ENCODE data around the gene L3MBTL4.
"Not testable (repeated sequence)": the region's sequence is repeated elsewhere in the genome, so short reads cannot be mapped to it uniquely, and the experiment has no call there.

Gene L3MBTL4

DNA sequence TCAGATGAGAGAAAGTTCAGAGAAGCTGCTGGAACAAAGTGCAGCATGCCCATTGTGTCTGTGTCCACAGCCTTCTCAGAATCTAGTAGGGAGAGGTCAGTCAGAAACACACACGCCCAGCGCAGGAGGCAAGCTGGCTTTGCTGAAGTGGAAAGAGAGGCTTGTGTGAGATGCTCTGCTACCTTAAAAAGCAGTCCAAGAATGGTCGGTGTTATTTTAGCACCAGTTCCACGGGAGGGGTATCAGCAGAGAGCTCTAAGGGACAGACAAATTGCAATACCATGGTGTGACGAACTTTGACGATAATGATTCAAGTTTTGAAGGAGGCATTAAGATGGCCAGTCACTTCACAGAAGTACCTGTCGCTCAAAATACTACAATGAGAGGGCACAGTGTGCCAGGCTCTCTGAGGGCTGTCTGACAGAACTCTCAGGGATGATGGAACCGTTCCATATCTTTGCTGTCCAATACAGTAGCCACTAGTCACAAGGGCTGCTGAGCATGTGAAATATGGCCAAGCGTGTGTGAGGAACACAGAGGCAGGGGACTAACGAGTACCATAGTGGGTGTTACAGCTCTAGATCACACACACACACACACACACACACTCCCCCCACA is 281.9 kb downstream of the L3MBTL4 start:
- in situ Hi-C loops (cut with MboI; ENCODE audit: low sequenced_read_pairs): loop anchor here (25.0 kb wide), 1 partner anchor 96 kb away; no protein-coding TSS in a partner anchor

DNA sequence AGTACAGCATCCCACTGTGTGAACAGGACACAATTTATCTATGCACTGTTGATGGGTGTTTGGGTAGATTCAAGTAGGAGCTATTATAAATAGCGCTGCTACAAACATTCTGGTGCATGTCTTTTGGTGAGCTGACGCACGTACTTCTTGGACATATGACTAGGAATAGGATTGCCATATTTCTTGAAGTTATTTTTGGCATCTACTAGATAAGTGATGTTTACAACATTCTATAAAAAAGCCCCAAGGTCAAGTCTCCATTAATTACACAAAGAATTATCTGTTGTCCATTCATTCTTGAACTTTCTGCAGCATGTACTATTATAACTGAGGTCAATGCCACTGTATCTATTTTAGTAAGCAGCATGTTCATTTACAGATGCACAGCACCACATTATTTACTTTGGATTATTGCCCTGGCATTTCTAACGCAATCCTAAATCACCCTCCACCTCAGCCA is 293.9 kb downstream of the L3MBTL4 start:
- in situ Hi-C loops (cut with MboI; ENCODE audit: low sequenced_read_pairs): no loop called here

DNA sequence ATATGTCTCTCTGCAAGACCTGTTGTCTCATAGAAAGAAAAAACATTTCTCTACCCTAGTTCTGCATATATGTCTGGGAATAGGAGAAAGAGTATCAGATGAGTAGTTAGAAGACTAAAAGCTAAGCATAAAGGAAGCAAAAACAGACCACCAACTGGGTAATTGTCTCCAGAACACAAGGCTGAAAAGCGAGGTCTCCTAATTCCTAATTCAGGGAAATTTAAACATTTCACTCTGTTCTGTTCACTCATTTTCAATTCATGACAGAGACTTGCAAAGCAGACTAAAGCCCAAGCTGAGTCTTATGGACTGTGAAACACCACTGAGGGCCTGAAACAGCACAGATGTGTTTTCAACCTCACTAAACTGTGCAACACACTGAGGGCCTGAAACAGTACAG is 294.9 kb downstream of the L3MBTL4 start:
- in situ Hi-C loops (cut with MboI; ENCODE audit: low sequenced_read_pairs): no loop called here

DNA sequence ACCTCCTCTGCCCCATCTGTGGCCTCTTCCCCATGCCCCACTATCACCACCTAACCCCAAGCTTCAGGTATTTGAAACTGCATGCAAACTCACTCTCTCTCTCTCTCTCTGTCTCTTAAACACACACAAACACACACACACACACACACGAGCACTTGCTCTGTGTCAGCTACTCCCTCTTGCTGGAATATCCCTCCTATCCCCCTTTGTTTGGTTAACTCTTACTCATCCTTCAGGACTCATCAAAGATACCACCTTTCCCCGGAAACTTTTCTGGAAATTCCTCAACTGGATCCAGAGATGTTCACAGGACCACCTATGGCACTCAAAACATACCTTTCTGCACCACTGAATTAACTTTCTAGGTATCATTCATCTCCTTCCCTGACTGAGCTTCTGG is 296.6 kb downstream of the L3MBTL4 start:
- in situ Hi-C loops (cut with MboI; ENCODE audit: low sequenced_read_pairs): no loop called here

DNA sequence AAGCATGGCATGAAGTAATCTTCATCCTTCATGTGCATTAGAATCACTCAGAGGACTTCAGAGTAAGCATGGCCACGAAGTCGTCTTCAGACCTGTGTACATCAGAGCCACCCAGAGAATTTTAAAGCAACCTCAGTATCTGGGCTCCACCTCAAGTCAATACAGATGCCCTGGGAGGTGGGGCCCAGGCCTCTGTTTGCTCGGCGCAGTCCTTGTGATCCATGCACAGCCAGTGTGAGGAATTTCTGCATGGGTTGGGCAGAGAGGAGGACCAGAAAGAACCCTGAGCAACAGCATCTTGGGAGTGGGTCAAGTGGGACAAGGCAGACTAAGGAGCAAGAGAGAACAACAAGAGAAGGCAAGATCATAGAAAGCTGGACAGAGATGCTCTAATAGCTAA is 299.0 kb downstream of the L3MBTL4 start:
- in situ Hi-C loops (cut with MboI; ENCODE audit: low sequenced_read_pairs): no loop called here

DNA sequence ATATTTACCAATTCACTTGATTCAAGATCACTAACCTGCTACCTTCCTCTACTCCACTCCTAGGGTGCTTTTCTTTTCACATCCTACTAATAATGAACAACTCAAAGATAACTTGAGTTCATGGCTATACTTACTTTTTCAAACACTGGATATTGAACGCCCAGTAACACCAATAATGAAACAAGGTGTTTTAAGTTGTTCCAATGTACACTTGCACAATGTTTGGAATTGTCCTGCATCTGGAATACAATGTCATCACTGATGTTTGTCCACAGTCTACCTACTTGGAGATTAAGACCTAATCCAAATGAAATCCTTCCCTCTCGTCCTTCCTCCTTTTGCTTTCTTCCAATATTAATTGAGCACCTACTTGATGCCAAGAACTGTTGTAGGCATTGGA is 301.1 kb downstream of the L3MBTL4 start:
- in situ Hi-C loops (cut with MboI; ENCODE audit: low sequenced_read_pairs): no loop called here

DNA sequence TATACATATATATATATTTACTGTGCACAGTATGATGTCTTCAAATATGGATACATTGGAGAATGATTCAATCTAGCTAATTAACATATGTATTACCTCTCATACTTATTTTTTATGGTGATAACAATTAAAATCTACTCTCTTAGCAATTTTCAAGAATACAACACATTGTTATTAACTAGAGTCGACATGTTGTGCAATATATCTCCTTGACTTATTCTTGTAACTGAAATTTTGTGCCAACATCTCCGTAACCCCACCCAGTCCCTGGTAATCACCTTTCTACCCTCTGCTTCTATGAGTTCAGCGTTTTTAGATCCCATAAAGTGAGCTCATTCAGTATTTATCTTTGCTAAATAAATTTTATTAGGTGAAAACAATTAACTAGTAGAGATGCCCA is 303.0 kb downstream of the L3MBTL4 start:
- in situ Hi-C loops (cut with MboI; ENCODE audit: low sequenced_read_pairs): no loop called here

DNA sequence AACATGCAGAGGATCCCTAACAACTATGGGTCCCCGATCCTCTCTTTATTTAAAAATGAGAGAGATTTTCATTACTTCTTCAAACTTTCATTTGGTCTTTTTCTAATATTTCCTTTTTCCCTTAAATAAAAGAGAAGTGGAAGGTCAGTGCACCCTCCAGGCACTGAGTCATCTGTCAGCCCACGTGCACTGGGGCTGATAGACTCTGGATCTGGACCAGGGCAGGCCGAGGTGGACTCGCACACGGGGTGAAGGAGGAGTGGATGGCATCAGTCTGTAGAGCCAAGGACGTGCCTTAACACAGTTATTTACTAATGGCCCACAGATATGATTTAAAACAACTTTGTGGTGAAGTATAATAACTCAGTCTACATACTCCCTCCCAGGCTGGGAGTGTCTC is 305.0 kb downstream of the L3MBTL4 start:
- in situ Hi-C loops (cut with MboI; ENCODE audit: low sequenced_read_pairs): no loop called here

DNA sequence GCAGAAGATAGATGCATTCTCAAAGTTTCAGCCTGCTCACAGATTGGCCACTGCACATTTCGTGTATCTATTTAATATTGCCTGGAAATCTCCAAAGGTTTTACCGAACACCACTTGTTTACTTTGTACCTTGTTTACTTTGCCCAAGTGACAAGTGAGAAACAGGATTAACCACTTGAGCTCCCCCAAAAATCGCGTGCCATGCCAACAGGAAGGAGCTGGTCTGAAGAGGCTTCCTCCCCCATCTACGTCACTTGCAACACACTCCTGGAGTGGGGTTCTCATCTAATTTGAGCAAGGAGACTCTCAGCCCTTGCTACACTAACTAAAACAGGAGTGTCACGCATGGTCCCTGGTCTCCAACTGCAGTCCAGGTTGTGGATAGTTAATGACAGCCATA is 306.9 kb downstream of the L3MBTL4 start:
- in situ Hi-C loops (cut with MboI; ENCODE audit: low sequenced_read_pairs): no loop called here

DNA sequence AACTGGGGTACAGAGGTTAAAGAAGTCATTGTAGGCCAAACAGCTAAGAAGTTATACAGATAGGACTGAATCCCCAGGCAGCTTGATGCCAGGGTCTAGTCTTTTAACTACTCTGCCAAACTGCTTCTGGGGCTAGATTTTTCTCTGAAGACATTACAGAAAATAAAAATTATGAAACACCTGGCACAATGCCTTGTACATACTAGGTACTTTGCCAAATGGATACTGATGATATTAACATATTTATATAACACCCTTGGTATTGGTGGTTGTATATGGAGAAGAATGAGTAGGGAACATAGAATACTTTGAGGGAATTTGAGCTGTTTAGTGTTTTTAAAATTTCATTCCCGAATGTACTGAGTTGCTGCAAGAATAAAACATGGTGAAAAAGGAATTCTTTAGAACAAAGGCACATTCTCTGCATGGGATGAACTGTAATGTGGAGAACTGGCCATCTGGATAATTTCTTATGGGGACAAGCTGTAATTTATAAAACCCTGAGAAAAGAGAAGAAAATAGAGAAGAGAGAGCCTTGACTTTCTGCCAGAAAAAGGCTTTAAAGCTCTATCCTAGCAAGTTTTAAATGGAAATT is 308.5 kb downstream of the L3MBTL4 start:
- in situ Hi-C loops (cut with MboI; ENCODE audit: low sequenced_read_pairs): no loop called here

DNA sequence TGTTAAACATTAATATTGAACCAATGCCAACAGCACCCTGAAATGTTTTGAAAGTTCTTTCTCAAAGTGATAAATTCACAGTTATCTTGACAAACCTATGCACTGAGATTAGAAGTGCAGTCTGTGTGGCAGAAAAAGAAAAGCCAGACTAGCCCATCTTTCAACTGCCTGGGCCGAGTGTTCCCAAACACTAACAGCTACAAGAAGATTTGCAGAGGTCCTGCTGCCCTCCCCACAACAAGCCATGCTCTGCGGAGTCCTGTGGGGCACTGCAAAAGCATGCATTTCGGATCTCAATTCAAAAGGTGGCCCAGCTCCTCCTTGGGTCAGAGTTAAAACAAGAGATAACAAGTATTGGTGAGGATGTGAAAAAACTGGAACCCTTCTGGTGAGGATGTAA is 311.0 kb downstream of the L3MBTL4 start:
- in situ Hi-C loops (cut with MboI; ENCODE audit: low sequenced_read_pairs): no loop called here

DNA sequence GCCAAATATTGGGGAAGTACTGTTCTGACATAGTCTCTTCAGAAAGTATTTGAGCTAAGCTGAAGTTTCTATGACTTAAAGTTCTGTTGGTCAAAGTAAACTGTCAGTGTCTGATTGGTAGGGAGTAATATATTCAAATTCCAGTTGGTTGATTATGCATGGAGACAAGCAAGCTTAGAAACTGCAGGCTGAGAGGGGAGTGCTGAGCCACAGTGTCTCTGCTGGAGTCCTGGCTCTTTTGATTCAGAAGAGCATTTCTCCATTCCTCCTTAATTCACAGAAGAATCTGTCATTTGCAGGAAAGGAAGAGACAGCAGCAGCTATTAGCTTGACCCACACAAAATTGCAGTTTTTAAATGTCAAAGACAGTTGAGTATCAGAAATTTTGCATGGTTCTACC is 318.0 kb downstream of the L3MBTL4 start:
- in situ Hi-C loops (cut with MboI; ENCODE audit: low sequenced_read_pairs): no loop called here

DNA sequence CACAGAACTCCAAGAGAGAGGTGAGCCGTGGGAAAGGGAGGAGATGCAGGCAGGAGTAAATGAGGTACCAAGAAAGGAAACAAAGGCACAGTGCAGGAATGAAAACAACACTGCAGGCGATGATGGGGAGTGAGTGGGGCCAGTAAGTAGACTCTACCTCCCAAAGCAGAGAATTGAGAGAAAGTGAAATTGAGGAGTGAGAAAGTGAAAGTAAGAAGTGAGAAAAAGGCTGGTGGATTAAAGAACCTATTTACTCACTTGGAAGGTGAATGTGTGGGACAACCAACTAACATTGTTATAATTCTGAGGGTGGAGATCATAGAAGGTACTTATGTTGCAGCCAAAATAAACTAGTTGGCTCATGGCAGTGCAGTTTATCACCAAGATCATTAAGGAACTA is 326.3 kb downstream of the L3MBTL4 start:
- in situ Hi-C loops (cut with MboI; ENCODE audit: low sequenced_read_pairs): no loop called here

DNA sequence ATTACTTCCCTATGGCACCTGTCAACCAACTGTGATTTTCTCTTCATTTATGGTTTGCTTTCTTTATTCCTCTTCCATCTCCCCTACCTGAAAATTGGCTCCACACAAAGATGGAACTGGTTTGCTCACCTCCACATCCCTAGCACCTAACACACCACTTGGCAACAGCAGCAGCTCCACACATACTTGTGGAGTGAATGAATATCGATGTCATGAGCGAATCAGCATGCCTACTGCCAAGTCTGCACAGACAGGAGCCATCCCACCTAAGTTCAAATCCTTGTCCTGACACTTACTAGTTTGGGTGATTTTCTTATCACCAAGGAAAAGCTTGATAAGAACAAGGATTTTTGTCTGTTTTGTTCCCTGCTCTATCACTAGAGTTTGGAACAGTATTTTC is 328.0 kb downstream of the L3MBTL4 start:
- in situ Hi-C loops (cut with MboI; ENCODE audit: low sequenced_read_pairs): no loop called here

DNA sequence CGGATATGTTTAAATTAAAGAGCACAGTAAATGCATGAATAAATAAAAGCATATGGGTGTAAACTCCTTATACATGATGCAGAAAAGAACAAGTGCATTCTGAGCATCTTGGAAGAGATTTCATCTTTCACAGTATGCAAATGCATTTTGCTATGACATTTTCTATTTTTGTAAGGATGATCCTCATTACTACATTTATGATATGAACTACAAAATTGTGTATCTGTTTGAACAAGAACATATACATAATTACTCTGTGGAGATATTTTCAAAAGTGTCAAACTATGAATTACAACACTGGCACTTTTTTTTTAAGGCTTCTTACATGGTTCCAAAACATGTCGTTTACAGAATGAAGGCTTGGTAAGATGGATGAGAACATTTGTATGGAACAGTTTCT is 335.3 kb downstream of the L3MBTL4 start:
- in situ Hi-C loops (cut with MboI; ENCODE audit: low sequenced_read_pairs): no loop called here

DNA sequence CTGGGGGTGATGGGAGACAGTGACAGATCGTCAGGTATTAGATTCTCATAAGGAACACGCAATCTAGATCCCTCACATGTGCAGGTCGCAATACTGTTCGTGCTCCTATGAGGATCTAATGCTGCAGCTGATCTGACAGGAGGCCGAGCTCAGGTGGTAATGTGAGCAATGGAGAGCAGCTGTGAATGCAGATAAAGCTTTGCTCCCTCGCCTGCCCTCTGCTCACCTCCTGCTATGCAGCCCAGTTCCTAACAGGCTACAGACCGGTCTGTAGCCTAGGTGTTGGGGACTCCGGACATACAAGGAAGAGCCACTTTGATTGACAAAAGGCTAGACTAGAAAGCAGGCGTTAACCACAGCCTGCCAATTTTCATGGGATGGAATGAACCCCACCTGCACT is 335.8 kb downstream of the L3MBTL4 start:
- in situ Hi-C loops (cut with MboI; ENCODE audit: low sequenced_read_pairs): no loop called here

DNA sequence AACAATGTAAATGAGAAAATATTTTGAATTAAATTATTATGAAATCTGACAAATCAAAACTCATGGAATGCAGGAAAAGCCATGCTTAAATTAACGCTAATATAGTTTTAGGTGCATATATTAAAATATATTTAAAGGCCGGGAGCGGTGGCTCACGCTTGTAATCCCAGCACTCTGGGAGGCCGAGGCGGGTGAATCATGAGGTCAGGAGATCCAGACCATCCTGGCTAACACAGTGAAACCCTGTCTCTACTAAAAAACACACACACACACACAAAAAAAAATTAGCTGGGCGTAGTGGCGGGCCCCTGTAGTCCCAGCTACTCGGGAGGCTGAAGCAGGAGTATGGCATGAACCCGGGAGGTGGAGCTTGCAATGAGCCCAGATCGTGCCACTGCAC is 342.3 kb downstream of the L3MBTL4 start:
- in situ Hi-C loops (cut with MboI; ENCODE audit: low sequenced_read_pairs): not testable (repeated sequence)

DNA sequence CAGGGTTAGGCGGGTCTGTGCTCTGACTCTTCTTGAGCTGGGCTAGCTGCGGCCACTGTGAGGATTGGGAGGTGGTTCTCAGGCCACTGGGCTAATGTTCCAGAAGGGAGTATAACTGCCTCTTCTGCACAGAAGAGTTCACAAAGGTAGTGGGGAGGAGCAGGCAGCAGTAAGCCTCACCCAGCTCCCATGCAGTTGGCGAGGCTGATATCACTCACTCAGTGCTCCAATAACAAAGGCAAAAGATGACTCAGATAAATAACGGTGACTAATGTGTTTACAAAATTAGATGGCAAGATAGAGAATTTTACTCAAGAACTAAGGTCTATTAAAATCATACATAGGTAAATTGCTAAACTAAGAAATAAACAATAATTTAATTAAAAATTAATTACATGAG is 345.2 kb downstream of the L3MBTL4 start:
- in situ Hi-C loops (cut with MboI; ENCODE audit: low sequenced_read_pairs): no loop called here

DNA sequence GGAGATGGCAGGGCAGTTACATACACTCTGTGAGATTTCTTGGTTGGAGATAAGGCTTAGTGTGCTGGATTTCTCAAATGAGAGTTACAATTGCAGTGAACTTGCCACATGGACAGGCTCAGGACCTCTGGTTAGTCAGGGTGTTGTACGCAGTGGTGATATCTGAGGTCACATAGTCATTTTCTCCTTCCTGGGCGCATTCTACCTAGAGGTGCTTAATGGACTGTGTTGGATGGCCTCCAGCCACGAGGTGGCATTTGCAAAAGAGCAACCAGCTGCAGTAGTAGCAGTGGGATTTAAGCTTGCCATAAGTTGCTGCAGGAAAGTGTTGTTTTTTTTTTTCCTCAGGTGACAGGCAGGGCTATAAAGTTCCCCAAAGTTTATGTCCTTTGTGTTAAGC is 345.6 kb downstream of the L3MBTL4 start:
- in situ Hi-C loops (cut with MboI; ENCODE audit: low sequenced_read_pairs): no loop called here

DNA sequence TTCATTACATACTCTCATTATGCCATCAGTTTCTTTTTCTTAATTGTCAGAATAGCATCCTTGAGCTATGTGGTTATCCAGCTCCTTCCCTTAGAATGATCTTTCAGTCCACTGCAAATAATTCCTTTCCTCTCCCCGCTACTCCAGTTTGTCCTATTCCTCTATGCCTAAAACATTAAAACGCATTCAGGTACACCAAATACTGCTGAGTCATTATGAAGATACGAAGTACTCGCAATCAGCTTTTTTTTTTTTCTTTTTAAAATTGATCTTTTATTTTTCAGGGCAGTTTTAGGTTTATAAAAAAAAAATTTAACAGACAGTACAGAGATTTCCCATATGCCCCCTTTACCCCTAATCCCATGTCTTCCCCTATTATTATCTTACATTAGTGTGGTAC is 354.6 kb downstream of the L3MBTL4 start:
- in situ Hi-C loops (cut with MboI; ENCODE audit: low sequenced_read_pairs): no loop called here

DNA sequence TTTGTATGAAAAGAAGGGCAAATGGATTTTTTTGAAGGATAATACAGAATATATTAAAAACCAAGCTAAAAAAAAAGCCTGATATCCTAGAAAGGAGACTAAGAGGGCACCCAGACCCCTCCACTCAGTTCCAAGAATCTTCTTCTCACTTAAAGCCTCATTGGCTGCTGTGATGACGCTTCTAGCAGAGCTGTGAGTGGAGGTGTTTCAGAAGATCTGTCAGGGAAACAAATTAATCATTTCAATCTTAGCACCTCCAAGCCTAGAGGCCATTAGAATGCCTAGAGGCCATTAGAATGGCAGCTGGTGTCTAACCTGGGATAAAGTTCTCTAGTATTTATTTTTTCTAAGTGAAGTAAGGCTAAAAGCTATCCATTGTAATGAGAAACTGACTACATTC is 355.2 kb downstream of the L3MBTL4 start:
- in situ Hi-C loops (cut with MboI; ENCODE audit: low sequenced_read_pairs): no loop called here

DNA sequence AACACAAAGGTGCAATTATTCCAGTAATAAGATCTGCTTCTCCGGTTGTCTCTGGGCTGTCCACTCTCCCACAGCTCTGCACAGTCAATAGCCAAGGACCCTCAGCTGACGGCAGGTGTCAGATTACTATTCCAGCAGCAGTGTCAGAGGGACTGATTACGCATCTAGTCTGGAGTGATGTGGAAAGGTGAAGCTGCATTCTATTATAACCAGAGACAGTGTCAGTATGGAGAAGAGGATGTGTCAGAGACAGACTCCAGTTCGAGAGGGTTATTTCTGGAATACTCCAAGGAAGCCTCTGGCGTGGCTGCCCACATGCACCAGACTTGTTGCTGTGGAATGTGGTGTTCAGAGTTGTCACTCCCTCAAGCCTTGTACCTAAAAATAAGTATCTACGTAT is 355.8 kb downstream of the L3MBTL4 start:
- in situ Hi-C loops (cut with MboI; ENCODE audit: low sequenced_read_pairs): no loop called here

DNA sequence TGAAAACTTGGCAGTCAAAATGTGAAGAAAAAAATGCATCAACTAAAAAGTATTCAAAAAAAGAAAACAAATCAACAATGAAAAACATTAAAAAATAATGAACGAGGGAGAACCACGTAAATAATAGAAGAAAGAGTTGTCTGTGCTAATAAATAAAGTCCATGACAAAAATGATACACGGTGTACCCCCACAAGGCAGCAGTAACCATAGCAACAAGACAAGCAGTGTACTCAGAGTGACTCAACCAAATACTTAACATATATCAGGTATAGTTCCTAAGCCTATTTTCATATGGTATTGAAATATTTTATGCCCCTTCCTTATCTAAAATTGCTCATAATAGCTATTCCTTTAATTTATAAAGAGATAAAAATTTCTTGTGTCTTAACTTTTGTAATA is 357.1 kb downstream of the L3MBTL4 start:
- in situ Hi-C loops (cut with MboI; ENCODE audit: low sequenced_read_pairs): no loop called here
